ENCODE data around the gene ERVH48-1.

DNA sequence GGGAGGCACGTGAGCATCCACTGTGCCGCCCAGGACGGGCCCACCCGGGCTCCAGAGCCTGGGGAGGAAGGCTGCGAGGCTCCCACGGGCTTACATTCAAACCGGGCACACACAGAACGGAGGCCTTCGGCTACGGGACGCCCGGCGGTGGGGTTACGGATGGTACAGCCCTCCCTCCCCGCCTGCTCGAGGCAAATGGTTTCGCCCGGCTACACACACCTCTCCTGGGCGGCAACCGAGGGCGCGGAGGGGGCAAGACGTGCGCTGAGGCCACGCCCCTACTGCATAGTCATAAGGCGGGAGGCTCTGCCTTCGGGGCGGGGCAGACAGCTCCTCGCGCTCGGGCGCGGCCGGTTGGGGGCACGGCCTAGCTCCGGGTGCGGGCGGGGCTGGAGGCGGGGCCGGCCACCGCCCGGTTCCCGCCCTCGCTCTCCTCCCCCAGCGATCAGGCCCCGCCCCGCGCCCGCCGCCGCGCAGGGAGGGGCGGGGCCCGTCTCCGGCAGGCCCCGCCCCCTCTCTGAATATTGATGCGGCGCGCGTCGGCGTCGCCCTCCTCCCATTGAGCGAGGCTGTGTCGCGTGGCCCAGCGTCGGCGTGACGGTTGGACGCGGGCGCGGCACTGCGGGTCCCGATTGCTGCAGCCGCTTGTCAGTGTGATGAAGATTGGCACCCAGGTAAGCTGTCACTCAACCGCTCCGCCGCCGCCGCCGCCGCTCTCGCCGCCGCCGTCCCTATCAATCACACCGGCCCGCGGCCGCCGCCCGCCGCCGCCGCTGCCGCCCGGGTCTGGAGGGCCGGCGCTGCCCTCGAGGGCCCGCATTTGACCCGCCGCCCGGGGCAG lies 48.8 kb upstream of the ERVH48-1 start, which contains the start of gene PKNOX1:
- TF ChIP-seq, protein P1, sequence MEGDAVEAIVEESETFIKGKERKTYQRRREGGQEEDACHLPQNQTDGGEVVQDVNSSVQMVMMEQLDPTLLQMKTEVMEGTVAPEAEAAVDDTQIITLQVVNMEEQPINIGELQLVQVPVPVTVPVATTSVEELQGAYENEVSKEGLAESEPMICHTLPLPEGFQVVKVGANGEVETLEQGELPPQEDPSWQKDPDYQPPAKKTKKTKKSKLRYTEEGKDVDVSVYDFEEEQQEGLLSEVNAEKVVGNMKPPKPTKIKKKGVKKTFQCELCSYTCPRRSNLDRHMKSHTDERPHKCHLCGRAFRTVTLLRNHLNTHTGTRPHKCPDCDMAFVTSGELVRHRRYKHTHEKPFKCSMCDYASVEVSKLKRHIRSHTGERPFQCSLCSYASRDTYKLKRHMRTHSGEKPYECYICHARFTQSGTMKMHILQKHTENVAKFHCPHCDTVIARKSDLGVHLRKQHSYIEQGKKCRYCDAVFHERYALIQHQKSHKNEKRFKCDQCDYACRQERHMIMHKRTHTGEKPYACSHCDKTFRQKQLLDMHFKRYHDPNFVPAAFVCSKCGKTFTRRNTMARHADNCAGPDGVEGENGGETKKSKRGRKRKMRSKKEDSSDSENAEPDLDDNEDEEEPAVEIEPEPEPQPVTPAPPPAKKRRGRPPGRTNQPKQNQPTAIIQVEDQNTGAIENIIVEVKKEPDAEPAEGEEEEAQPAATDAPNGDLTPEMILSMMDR (IDR thresholded peaks at IDR 0.05), result peak in 1 of 4 experiments; percentile 10
- TF ChIP-seq POLR2AphosphoS5 (IDR thresholded peaks at IDR 0.05), result peak; percentile 85
- TF ChIP-seq POLR2A (IDR thresholded peaks at IDR 0.05), result peak; percentile 65
